HG03196 (cell line): Measurements from ENCODE around the gene OSTN.
"Not testable (repeated sequence)": the region's sequence is repeated elsewhere in the genome, so short reads cannot be mapped to it uniquely, and the experiment has no call there.

Experiments used
- ATAC-seq: cut with Tn5 transposase; IDR thresholded peaks from one replicate; pipeline ENCODE4 v1.9.1; 2021; ENCODE audit not compliant: unreplicated experiment

OSTN gene

GRCh38 chr3:191263365-191263764, 64.3 kb downstream of the OSTN start:
- peak; percentile 85 for ATAC-seq

- no peak for ATAC-seq
Measured at GRCh38 chr3:191263850-191264249, 64.8 kb downstream of the OSTN start.

- ATAC-seq, result no peak
Measured at GRCh38 chr3:191268737-191269136, 69.7 kb downstream of the OSTN start.

GRCh38 chr3:191269289-191270085, 70.4 kb downstream of the OSTN start:
- peak; percentile 68 for ATAC-seq

GRCh38 chr3:191275244-191275643, 76.2 kb downstream of the OSTN start:
- not testable (repeated sequence) for ATAC-seq

- ATAC-seq, result no peak
Measured at GRCh38 chr3:191275751-191276150, 76.7 kb downstream of the OSTN start.

GRCh38 chr3:191280111-191280510, 81.1 kb downstream of the OSTN start:
- ATAC-seq, result no peak

- ATAC-seq, result no peak
Measured at GRCh38 chr3:191280882-191281281, 81.8 kb downstream of the OSTN start.

- no peak for ATAC-seq
Measured at GRCh38 chr3:191282251-191283185, 83.5 kb downstream of the OSTN start.

GRCh38 chr3:191283400-191283799, 84.4 kb downstream of the OSTN start:
- no peak for ATAC-seq

GRCh38 chr3:191290311-191291025, 91.4 kb downstream of the OSTN start:
- ATAC-seq, result peak; percentile 78

GRCh38 chr3:191292243-191293015, 93.4 kb downstream of the OSTN start:
- no peak for ATAC-seq

- ATAC-seq, result no peak
Measured at GRCh38 chr3:191294291-191294690, 95.2 kb downstream of the OSTN start.

- ATAC-seq, result peak; percentile 88
Measured at GRCh38 chr3:191296041-191296541, 97.0 kb downstream of the OSTN start.

- no peak for ATAC-seq
Measured at GRCh38 chr3:191298846-191299245, 99.8 kb downstream of the OSTN start.

- ATAC-seq, result no peak
Measured at GRCh38 chr3:191300422-191300821, 101.4 kb downstream of the OSTN start.

- peak; percentile 63 for ATAC-seq
Measured at GRCh38 chr3:191301017-191301416, 102.0 kb downstream of the OSTN start.

GRCh38 chr3:191301782-191302411, 102.9 kb downstream of the OSTN start:
- ATAC-seq, result no peak

- no peak for ATAC-seq
Measured at GRCh38 chr3:191302451-191302850, 103.4 kb downstream of the OSTN start.

- no peak for ATAC-seq
Measured at GRCh38 chr3:191303596-191303995, 104.6 kb downstream of the OSTN start.
